ENCODE data around the gene TEX48.

TEX48 gene

DNA sequence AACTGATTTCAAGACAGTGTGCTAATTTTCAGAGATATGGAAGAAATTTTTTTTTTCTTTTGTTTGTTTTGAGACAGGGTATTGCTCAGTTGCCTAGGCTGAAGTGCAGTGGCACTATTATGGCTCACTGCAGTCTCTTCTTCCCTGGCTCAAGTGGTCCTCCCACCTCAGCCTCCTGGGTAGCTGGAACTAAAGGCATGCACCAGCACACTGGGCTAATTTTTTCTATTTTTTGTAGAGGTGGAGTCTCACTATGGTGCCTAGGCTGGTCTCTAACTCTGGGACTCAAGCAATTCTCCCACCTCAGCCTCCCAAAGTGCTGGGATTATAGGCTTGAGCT lies 9.9 kb upstream of the TEX48 start:
- DNase-seq, result no peak

- DNase-seq, result no peak
Observed at GRCh38 chr9:114691046-114691955, 9.3 kb upstream of the TEX48 start.

DNA sequence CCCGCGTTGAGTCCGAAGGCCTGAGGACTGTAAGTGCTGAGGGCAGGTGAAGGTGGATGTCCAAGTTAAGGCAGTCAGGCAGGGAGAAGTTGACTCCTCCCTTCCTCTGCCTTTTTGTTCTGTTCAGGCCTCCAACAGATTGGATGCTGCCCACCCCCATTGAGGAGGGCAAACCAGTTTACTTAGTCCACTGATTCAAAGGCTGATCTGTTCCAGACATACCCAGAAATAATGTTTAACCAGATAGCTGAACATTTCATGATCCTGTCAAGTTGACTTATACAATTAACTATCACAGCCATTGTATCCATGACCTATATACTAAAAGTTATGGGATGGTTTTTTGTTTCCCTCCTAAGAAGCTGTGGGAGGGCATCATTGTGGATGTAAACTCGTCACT lies 8.3 kb upstream of the TEX48 start:
- DNase-seq, result no peak

DNA sequence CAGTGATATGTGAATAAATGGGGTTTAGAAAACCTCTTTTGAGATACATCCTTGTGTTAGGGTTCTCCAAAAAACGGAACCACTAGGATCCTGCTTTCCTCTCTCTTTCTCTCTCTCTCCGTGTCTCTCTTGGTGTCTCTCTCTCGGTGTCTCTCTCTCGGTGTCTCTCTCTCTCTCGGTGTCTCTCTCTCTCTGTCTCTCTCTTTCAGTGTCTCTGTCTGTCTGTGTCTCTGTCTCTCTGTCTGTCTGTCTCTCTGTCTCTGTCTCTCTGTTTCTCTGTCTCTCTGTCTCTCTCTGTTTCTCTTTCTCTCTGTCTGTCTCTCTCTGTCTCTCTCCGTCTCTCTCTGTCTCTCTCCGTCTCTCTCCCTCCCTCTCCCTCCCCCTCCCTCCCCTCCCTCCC lies 7.8 kb upstream of the TEX48 start:
- no peak for DNase-seq

DNA sequence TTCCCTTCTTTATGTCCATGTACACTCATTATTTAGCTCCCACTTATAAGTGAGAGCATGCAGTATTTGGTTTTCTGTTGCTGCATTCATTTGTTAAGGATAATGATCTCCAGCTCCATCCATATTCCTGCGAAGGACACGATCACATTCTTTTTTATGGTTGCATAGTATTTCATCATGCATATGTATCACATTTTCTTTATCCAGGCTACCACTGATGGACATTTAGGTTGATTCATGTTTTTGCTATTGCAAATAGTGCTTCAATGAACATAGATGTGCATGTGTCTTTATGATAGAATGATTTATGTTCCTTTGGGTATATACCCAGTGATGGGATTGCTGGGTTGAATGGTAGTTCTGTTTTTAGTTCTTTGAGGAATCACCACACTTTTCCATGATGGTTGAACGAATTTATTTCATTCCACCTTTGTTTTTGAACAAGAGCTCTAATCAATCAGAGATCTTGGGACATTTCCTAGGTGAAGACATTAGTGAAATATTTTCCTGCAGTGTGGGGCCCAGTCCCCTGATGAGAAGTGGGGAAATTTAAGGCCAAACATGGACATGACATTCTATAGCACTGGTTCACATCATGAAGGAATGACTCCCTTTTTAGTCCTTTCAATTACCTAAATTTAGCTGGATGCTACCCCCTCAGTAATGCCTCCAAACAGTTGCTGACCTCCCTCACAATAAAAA lies 7.1 kb upstream of the TEX48 start:
- DNase-seq, result no peak

DNA sequence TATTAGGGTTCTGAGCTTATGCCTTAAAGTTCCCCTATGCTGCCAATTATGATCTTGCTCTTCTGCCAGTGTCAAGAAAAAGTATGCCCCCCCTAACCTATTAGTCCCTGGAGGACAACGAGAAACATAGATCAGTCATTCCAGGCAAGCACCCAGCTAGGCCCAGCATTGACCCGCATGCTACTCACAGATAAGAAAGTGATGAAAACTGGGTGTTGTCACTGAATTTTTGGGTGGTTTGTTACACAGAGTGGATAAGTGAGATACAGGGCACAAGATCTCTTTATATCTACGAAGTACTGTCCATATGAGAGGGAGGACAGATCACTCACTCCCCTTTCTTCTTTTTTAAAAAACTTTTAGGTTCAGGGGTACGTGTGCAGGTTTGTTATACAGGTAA lies 6.4 kb upstream of the TEX48 start:
- no peak for DNase-seq

GRCh38 chr9:114687034-114687433 lies 5.0 kb upstream of the TEX48 start:
- no peak for DNase-seq

- no peak for DNase-seq
Observed at GRCh38 chr9:114685951-114686350, 4.0 kb upstream of the TEX48 start.

DNA sequence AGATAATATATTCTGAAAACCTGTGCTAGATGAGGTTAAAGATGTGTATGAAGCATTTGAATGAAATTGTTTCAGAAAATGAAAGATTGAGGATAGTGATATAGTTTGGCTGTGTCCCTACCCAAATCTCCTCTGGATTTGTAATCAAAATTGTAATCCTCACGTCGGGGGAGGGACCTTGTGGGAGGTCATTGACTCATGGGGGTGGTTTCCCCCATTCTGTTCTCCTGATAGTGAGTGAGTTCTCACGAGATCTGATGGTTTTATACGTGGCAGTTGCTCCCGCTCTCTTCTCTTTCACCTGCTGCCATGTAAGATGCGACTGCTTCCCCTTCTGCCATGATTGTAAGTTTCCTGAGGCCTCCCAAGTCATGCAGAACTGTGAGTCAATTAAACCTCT lies 2.0 kb upstream of the TEX48 start:
- no peak for DNase-seq

DNA sequence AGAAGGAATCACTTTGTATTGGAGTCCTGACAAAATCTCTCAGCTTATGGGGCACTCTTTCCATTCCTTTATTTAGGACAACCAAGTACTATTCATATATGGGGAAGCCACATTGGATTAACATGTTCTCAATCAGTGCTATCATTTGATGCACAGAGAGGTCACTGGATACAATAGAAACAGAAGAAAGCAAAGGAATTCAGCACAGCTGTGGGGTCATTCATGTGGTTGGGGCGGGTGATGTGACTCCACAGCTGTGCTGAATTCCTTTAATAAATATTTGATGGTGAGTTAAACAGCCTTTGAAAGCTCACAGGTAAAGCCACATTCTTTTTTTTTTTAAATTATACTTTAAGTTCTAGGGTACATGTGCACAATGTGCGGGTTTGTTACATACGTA lies 854 bp upstream of the TEX48 start:
- no peak for DNase-seq

DNA sequence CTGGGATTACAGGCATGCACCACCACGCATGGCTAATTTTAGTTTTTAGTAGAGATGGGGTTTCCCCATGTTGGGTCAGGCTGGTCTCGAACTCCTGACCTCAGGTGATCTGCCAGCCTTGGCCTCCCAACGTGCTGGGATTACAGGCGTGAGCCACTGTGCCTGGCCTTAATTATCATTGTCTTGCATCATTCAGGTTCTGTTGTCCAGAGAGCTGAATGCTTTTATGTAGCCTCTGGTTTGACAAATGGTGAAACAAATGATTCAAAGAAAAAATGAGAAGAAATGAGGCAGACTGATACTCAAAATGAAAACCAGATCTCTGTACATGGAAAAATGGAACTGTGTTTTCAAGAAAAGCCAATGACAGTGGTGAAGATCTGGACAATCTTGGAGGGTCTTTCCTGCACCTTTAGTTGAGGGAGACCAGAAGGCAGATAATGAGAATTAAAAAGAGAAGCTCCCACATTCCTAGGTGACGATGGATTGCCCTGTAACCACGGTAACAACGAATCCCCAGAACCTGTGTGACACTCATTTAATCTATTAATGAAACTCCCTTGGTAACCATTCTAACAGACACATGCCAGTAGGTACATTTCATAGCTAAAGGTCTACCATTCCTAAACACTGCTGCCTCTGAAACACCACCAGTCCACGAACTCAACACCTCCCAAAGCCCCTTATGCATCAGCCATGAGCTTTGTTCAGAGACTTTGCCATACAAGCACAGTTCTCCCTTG lies 1.6 kb downstream of the TEX48 start:
- no peak for DNase-seq

DNA sequence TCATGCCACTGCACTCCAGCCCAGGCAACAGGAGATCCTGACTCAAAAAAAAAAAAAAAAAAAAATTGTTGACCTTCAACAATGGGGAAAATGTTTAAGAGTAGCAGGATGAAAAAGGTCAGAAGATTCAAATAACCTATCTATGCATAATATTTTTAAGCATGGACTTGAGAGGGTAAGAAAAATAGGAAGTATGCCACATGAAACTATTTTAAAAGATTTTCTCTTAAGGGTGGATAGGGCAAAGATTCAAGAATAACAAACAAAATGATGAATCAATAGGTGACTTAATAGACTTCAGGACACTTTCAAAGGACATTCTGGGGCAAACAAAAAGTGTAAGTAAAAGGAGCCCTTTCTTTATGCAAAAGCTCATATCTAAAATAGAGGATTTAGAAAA lies 3.2 kb downstream of the TEX48 start:
- DNase-seq, result no peak

GRCh38 chr9:114678130-114678529 lies 3.9 kb downstream of the TEX48 start:
- DNase-seq, result no peak

DNA sequence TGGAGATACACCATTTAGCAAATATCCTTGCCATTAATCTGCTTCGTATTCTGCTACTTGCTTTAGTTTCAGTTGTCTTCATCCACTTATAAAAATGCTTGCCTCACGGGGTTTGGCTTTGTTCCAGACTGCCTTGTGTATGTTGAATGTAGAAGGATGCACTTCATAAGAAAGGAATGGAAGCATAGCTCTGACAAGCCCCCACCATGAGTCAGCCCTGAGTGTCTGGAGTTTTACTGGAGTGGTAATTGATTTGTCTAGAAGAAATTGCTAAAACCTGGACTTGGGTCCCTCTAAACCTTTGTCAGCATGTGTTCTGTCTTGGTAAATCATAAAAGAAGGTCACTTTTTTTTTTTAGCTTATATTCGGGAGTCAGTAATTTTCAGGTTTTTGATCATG lies 4.6 kb downstream of the TEX48 start:
- DNase-seq, result no peak

- DNase-seq, result no peak
Observed at GRCh38 chr9:114676901-114677300, 5.1 kb downstream of the TEX48 start.

DNA sequence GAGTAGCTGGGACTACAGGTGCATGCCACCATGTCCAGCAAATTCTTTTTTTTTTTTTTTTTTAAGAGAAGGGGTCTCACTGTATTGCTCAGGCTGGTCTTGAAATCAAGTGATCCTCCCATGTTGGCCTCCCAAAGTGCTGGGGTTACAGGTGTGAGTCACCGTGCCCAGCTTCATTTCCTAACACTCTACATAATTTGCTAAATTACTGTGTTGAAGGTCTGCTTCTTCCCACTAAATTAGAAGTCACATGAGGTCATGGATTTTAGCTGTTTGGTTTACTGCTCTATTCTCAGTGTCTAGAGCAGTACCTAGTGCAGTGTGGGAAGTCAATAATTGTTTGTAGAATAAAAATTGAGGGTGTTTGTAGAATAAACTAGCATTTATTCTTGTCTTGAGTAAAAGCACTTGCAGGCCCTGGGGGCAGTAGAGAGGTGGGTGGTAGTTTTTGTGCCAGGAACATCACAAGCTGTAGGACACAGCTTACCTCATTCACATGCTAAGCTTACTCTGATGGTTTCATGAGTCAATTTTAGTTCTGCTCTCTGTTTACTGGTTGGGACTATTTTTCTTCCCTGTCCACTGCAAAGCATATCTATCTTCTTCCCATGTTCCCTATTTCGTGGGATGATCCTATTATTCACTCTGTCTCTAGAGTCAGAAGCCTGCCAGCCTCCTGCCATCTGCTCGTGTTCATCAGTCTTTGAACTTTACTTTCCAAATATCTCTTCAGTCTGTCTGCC lies 7.0 kb downstream of the TEX48 start:
- no peak for DNase-seq

GRCh38 chr9:114674076-114674797 lies 7.8 kb downstream of the TEX48 start:
- no peak for DNase-seq

DNA sequence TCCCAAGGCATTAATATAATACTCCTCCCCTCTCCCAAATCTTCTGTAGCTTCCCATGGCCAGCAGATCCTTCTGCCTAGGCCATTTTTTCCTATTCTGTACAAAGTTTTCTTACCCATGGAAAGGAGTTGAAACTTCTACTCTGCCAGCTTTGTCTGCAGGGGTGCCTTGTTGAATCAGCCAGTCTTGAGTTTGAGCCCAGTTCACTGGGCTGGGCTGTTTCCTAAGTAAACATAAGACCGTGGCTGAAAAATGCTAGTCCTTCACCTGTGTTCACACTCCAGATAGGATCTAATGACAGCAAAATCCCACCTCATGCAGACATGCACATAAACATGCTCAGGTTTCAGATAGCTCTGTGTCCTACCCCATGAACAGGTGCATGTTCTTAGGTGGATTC lies 10.4 kb downstream of the TEX48 start:
- DNase-seq, result no peak

DNA sequence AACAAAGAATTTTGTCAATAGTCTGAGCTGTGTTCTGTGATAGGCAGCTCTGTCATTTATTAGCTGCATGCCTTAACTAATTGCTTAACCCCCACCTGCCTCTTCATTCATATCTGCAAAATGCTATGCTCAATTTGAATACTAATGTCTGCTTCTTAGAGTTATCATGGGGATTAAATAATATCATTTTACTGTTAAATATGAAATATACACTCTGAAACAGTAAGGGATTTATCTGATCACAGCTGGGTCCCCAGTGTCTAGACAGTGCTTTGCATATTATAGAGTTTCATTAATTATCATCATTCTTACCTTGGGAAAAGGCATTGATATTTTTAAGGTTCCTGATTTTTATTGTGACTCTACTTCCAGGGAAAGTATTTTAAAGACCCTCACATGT lies 12.0 kb downstream of the TEX48 start:
- no peak for DNase-seq

DNA sequence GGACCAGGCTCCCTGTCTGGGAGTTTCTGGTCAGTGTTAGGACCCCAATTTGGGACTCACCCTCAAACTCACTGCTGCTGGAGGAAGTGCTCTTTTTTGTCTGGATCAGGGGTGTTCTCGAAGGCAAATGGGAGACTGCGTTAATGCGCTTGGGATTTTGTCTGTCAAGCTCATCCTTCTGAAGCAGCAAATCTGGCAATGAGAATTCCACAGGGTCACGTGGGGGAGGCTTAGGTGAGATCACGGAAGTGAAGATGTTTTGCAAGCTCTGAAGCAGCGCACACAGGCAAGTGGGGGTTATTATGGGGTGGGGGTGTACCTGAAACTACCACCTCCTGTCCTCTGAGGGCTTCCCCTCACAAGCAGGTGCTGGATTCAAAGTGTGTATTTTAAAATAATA lies 13.8 kb downstream of the TEX48 start:
- no peak for DNase-seq

DNA sequence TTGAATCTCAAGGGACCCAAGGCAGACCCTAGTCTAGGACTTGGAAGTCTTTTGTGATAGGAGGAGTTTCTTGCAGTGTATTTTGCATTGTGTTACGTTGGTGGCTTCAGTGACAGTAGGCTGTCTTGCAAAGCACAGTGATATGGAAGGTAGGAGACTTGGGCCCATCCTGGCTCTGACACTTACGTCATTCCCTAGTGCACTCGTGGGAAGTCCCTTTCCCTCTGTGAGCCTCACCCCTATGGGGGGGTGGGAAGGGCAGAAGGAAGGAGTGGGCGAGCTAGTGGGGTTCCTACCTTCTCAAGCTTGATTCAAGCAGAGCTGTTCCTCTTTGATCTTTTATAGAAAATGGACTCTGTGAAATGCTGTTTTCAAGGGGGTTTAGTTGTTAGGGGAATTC lies 15.1 kb downstream of the TEX48 start:
- DNase-seq, result no peak

DNA sequence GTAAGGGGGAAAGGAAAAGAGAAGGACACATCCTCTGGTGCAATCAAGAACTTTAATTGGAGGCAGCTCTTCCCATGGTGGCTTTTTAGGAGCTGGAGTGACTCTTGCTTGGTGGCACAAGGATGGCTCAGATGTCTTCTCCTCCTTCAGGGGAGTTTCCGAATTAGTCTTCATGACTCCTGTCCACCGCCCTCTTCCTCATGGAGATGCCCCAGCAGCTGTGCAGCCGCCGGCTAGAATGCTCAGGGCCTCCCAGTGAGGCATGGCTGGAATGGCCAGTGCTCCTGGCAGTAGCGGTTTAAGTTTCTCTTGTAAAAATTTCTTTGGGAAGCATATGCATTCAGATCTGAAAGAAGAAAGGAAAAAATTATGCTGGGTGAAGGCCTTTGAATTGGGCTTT lies 15.6 kb downstream of the TEX48 start:
- no peak for DNase-seq

- DNase-seq, result no peak
Observed at GRCh38 chr9:114664181-114664580, 17.8 kb downstream of the TEX48 start.
